Neuronal stem cell (in vitro differentiated cells): ENCODE results near the gene AIPL1.
A peak's percentile ranks its signal among the peaks of the same experiment; 100 is the strongest.

ENCODE experiments used
- DNase-seq: peaks from one replicate; pipeline ENCODE4 v3.0.0-alpha.2; 2013; ENCODE audit warnings: low spot score
- H2AFZ ChIP-seq: one replicate; pipeline ENCODE4 v1.6.1; 2013; ENCODE audit warnings: mild to moderate bottlenecking, low read length, inconsistent platforms
- H2AK5ac ChIP-seq: 2 replicates; pipeline ENCODE4 v1.6.1; 2013; ENCODE audit warnings: low read depth, mild to moderate bottlenecking, inconsistent platforms, low read length, moderate library complexity, mixed read lengths
- H2BK120ac ChIP-seq: 2 replicates; pipeline ENCODE4 v1.6.1; 2013; ENCODE audit warnings: low read depth, mild to moderate bottlenecking, inconsistent platforms, low read length, moderate library complexity, mixed read lengths
- H2BK12ac ChIP-seq: one replicate; pipeline ENCODE4 v1.6.1; 2013; ENCODE audit warnings: low read length, inconsistent platforms
- H2BK15ac ChIP-seq: 2 replicates; pipeline ENCODE4 v1.6.1; 2013; ENCODE audit warnings: mild to moderate bottlenecking, low read length, inconsistent platforms, mixed read lengths
- H2BK5ac ChIP-seq: one replicate; pipeline ENCODE4 v1.6.1; 2013; ENCODE audit warnings: inconsistent platforms, mild to moderate bottlenecking, low read length, moderate library complexity
- H3K14ac ChIP-seq: one replicate; pipeline ENCODE4 v1.6.1; 2013; ENCODE audit warnings: low read length, inconsistent platforms
- H3K18ac ChIP-seq: 2 replicates; pipeline ENCODE4 v1.6.1; 2013; ENCODE audit warnings: low read length, inconsistent platforms
- H3K23ac ChIP-seq: 2 replicates; pipeline ENCODE4 v1.6.1; 2013; ENCODE audit warnings: low read depth, mild to moderate bottlenecking, mixed read lengths, low read length, inconsistent platforms; ENCODE audit not compliant: poor library complexity
- H3K27ac ChIP-seq: replicated peaks from 3 replicates; pipeline ENCODE4 v1.5.1; 2013; ENCODE audit warnings: low read length, inconsistent platforms
- H3K27me3 ChIP-seq, 3 experiments: 2 replicates each; pipeline ENCODE4 v1.6.1; 2013; ENCODE audit warnings: low read length in 3 of 3, mild to moderate bottlenecking in 2 of 3, inconsistent platforms in 1 of 3, low read depth in 1 of 3, mixed read lengths in 1 of 3, moderate library complexity in 1 of 3; ENCODE audit not compliant: control insufficient read depth in 3 of 3, insufficient read depth in 3 of 3
- H3K36me3 ChIP-seq, 2 donors: replicated peaks in 1 of 2; 2 replicates each; pipeline ENCODE4 v1.6.1; 2013; ENCODE audit warnings: low read length in 2 of 2; ENCODE audit not compliant: control insufficient read depth in 2 of 2, insufficient read depth in 2 of 2
- H3K4ac ChIP-seq: 2 replicates; pipeline ENCODE4 v1.6.1; 2013; ENCODE audit warnings: inconsistent platforms, mild to moderate bottlenecking, low read length, moderate library complexity
- H3K4me1 ChIP-seq, 2 donors: 1 replicate in 1 of 2; 2 replicates in 1 of 2; pipeline ENCODE4 v1.6.1; 2013; ENCODE audit warnings: low read length in 2 of 2, low read depth in 1 of 2; ENCODE audit not compliant: control insufficient read depth in 2 of 2, insufficient read depth in 1 of 2
- H3K4me2 ChIP-seq: one replicate; pipeline ENCODE4 v1.6.1; 2013; ENCODE audit warnings: mild to moderate bottlenecking, low read length, inconsistent platforms; ENCODE audit not compliant: insufficient read depth, poor library complexity, severe bottlenecking
- H3K4me3 ChIP-seq, 2 donors: 2 replicates each; pipeline ENCODE4 v1.5.1; 2013; ENCODE audit warnings: low read length in 2 of 2, mild to moderate bottlenecking in 2 of 2, inconsistent platforms in 1 of 2, moderate library complexity in 1 of 2
- H3K79me1 ChIP-seq: one replicate; pipeline ENCODE4 v1.6.1; 2013; ENCODE audit warnings: low read depth, mild to moderate bottlenecking, inconsistent platforms, low read length, moderate library complexity
- H3K9ac ChIP-seq: one replicate; pipeline ENCODE4 v1.6.1; 2013; ENCODE audit warnings: mild to moderate bottlenecking, low read depth, low read length, inconsistent platforms; ENCODE audit not compliant: poor library complexity
- H3K9me3 ChIP-seq, 2 donors: replicated peaks in 1 of 2; 2 replicates each; pipeline versions ENCODE3 to v1.6.1; 2013; ENCODE audit warnings: low read length in 2 of 2, mild to moderate bottlenecking in 2 of 2, inconsistent platforms in 1 of 2, low read depth in 1 of 2, mixed read lengths in 1 of 2, moderate library complexity in 1 of 2; ENCODE audit not compliant: control insufficient read depth in 2 of 2, insufficient read depth in 1 of 2
- H4K8ac ChIP-seq: one replicate; pipeline ENCODE4 v1.6.1; 2013; ENCODE audit warnings: low read depth, mild to moderate bottlenecking, inconsistent platforms, low read length, moderate library complexity
- H4K91ac ChIP-seq: one replicate; pipeline ENCODE4 v1.6.1; 2013; ENCODE audit warnings: low read length, low read depth, mild to moderate bottlenecking, inconsistent platforms; ENCODE audit not compliant: poor library complexity
- WGBS, 2 donors: extraction: QIAGEN DNeasy Blood & Tissue Kit; methylation state at CpG; one replicate each; pipeline ENCODE4 v1.1.7; 2013; ENCODE audit warnings: missing lambda C conversion rate in 2 of 2, mixed read lengths in 1 of 2; ENCODE audit not compliant: insufficient read length in 2 of 2, insufficient replicate concordance in 1 of 2; ENCODE audit errors: extremely low coverage in 2 of 2; 5-methylcytosine and 5-hydroxymethylcytosine counted together

The AIPL1 gene

DNA sequence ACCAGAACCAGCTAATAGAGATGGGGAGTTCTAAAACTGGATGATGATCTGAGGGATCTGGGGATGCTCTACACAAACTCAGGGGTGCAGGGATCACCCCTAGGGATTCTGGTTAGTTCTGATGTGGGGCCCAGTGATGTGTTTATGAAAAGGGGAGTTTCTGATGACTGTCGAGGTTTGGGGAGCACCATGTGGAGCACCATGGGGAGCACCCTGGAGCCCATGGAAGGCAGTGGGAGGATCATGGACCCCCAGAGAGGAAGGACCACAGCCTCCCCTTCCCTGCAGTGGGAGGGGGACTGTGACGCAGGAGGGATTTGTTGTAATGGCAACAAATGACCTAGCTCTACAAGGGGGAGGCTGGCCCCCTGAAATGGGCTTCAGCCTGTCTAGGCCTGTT lies 27.8 kb upstream of the AIPL1 start:
- Histone ChIP-seq H3K4ac (no peak overlapping the region), H3K4me2 (no peak overlapping the region), H3K9ac (no peak overlapping the region), H3K23ac (no peak overlapping the region), H3K36me3 (no peaks in the 10 kb centered on the region), H2AK5ac (peak overlapping the region; percentile 93), H3K4me3 (no peak overlapping the region), H4K8ac (no peak overlapping the region), H4K91ac (no peak overlapping the region), H2BK15ac (no peak overlapping the region), H3K18ac (peak overlapping the region; percentile 87), H3K27ac (no peak overlapping the region), H3K79me1 (no peaks in the 10 kb centered on the region), H2BK120ac (no peak overlapping the region), H2BK5ac (peak overlapping the region; percentile 55), H3K4me1 (peaks cover 22 to 24% of the 10 kb centered on the region in 2 donors), H3K14ac (no peak overlapping the region), H3K9me3 (peaks cover 0 to 5% of the 10 kb centered on the region in 2 donors), H2BK12ac (peak overlapping the region; percentile 47), H3K27me3 (no peaks in the 10 kb centered on the region), H2AFZ (no peak overlapping the region)
- DNase-seq, result no peak
- WGBS, 2 donors, result no CpG with 5 or more reads among the region's 2 CpGs

DNA sequence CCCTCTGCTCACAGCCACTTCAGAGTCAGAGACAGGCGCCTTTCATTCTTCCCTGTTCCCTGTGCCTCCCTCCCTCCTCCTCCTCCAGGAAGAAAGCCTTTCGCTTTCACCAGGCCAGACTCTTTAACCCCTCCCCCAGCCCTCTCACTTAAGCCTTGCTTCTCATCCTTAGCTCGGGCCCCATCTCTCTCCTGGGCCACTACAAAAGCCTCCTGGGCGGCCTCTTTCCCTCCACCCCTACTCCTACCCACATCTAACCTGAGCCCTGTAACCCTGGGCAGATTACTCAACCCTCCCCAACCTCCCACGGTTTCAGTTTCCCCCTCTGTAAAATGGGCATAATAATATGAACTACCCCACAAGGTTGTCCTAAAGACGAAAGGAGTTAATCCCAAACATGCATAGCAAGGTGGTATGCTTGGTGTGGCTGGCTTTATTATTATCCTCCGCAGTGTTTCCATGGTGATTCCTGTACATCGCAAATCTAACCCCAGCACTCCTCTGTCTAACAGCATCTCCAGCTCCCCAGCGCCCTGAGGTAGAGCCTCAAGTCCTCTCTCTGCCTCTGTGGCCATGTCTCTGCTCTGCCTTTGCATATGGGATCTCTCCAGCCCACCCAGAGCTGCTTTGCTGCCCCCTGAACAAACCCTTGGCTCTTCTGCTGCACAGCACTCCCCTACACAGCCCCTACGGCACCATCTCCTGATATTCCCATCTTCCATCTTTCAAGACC lies 27.0 kb upstream of the AIPL1 start:
- peaks cover 0 to under 1% of the 10 kb centered on the region in 2 donors for H3K9me3 ChIP-seq
- H3K14ac ChIP-seq, result no peak overlapping the region
- no peak overlapping the region for H3K4me3 ChIP-seq
- no peak overlapping the region for H3K23ac ChIP-seq
- H3K27ac ChIP-seq, result peak overlapping the region; percentile 63
- H3K9ac ChIP-seq, result no peak overlapping the region
- H3K79me1 ChIP-seq, result no peaks in the 10 kb centered on the region
- DNase-seq, result no peak
- no peak overlapping the region for H3K4ac ChIP-seq
- no CpG with 5 or more reads among the region's 10 CpGs for WGBS, 2 donors
- no peak overlapping the region for H4K8ac ChIP-seq
- H3K27me3 ChIP-seq, result no peaks in the 10 kb centered on the region
- no peak overlapping the region for H2BK5ac ChIP-seq
- H2BK120ac ChIP-seq, result no peak overlapping the region
- peak overlapping the region; percentile 52 for H2AFZ ChIP-seq
- peak overlapping the region; percentile 64 for H2AK5ac ChIP-seq
- H3K36me3 ChIP-seq, result no peaks in the 10 kb centered on the region
- peak overlapping the region; percentile 71 for H2BK15ac ChIP-seq
- H3K18ac ChIP-seq, result peak overlapping the region; percentile 74
- peaks cover 24 to 26% of the 10 kb centered on the region in 2 donors for H3K4me1 ChIP-seq
- H4K91ac ChIP-seq, result no peak overlapping the region
- no peak overlapping the region for H3K4me2 ChIP-seq
- H2BK12ac ChIP-seq, result no peak overlapping the region

GRCh38 chr17:6461246-6461645 lies 26.3 kb upstream of the AIPL1 start:
- DNase-seq, result no peak
- WGBS, 2 donors, result no CpG with 5 or more reads among the region's 14 CpGs

DNA sequence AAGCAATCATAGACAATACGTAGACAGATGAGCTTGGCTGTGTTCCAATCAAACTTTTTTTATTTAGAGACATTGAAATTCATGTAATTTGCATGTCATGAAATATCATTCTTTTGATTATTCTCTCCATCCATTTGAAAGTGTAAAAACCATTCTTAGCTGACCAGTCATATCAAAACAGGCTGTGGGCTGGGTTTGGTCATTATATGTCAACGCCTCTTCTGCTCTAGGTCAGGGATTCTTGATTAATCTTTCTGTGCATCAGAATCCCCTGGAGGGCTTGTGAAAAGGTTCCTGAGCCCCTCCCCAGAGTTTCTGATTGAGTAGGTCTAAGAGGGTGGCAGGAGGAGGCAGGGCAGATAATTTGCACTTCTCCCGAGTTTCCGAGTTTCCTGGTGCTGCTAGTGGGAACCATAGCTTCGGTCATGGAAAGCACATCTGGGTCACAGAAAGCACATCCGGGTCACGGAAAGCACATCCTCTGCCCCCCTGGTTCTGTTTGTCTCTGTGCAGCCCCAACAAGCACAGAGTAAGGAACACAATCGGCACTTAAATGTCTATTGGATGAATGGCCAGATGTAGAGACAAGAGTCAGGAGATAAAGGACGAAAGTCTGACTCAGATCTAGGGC lies 25.7 kb upstream of the AIPL1 start:
- Histone ChIP-seq H3K27me3 (no peaks in the 10 kb centered on the region), H3K4me3 (no peak overlapping the region), H3K36me3 (no peaks in the 10 kb centered on the region), H3K9me3 (no peaks in the 10 kb centered on the region), H2BK5ac (peak overlapping the region; percentile 27), H3K18ac (peak overlapping the region; percentile 2), H3K23ac (no peak overlapping the region), H3K4ac (no peak overlapping the region), H2AK5ac (no peak overlapping the region), H3K79me1 (no peaks in the 10 kb centered on the region), H3K4me2 (no peak overlapping the region), H3K27ac (no peak overlapping the region), H3K14ac (peak overlapping the region; percentile 10), H4K91ac (no peak overlapping the region), H3K9ac (no peak overlapping the region), H2BK120ac (peak overlapping the region; percentile 6), H2BK15ac (no peak overlapping the region), H2BK12ac (peak overlapping the region; percentile 1), H2AFZ (no peak overlapping the region), H4K8ac (no peak overlapping the region), H3K4me1 (peaks cover 22 to 30% of the 10 kb centered on the region in 2 donors)
- no CpG with 5 or more reads among the region's 9 CpGs for WGBS, 2 donors
- DNase-seq, result no peak

More at GRCh38 chr17:6461246-6461645, 26.3 kb upstream of the AIPL1 start:
- Histone ChIP-seq H3K27ac (peak overlapping the region; percentile 63), H4K91ac (no peak overlapping the region), H2BK12ac (peak overlapping the region; percentile 48), H3K4me1 (peaks cover 24 to 30% of the 10 kb centered on the region in 2 donors), H3K79me1 (no peaks in the 10 kb centered on the region), H3K36me3 (no peaks in the 10 kb centered on the region), H3K4me2 (no peak overlapping the region), H4K8ac (no peak overlapping the region), H3K4ac (no peak overlapping the region), H2AFZ (peak overlapping the region; percentile 52), H3K9me3 (no peaks in the 10 kb centered on the region), H3K27me3 (no peaks in the 10 kb centered on the region), H3K23ac (peak overlapping the region; percentile 6), H2AK5ac (peak overlapping the region; percentile 64), H3K4me3 (no peak overlapping the region), H2BK15ac (peak overlapping the region; percentile 71), H3K14ac (peak overlapping the region; percentile 41), H2BK5ac (peak overlapping the region; percentile 33), H2BK120ac (peak overlapping the region; percentile 6), H3K9ac (peak overlapping the region; percentile 32), H3K18ac (peak overlapping the region; percentile 92)
